Measurements from ENCODE around the gene ST3GAL3. TPM values are rescaled to one million over a fixed set of nuclear protein-coding genes. Genes with fewer than 3 reads are reported as not detected.
A peak's percentile ranks its signal among the peaks of the same experiment; 100 is the strongest.

ST3GAL3 gene
- total RNA-seq, 1 experiment from 2014 or later: 8.6 TPM

- TF ChIP-seq GABPB1 (CRISPR knock-in tag; IDR thresholded peaks at IDR 0.05): 0 out of 2 replicates have a peak, but pooled peaks have one; percentile 14
- TF ChIP-seq GTF2I (CRISPR knock-in tag; conservative IDR thresholded peaks at IDR 0.05): no peak
- no peak for TF ChIP-seq PRDM15 (CRISPR knock-in tag; IDR thresholded peaks at IDR 0.05)
- TF ChIP-seq SP1 (CRISPR knock-in tag; conservative IDR thresholded peaks at IDR 0.05): no peak
- no peak for TF ChIP-seq SOX15 (CRISPR knock-in tag; IDR thresholded peaks at IDR 0.05)
- TF ChIP-seq ZNF671 (CRISPR knock-in tag; IDR thresholded peaks at IDR 0.05): no peak
- TF ChIP-seq ATF1 (CRISPR knock-in tag; IDR thresholded peaks at IDR 0.05): no peak
- no peak for TF ChIP-seq STAT6 (CRISPR knock-in tag; conservative IDR thresholded peaks at IDR 0.05; ENCODE audit: low read depth)
- no peak for TF ChIP-seq IRF2 (CRISPR knock-in tag; IDR thresholded peaks at IDR 0.05; ENCODE audit: borderline replicate concordance, low read depth)
- TF ChIP-seq OVOL2 (CRISPR knock-in tag; IDR thresholded peaks at IDR 0.05; ENCODE audit: borderline replicate concordance): no peak
- TF ChIP-seq NFE2L1 (CRISPR knock-in tag; IDR thresholded peaks at IDR 0.05): no peak
- TF ChIP-seq ZNF532 (CRISPR knock-in tag; IDR thresholded peaks at IDR 0.05; ENCODE audit: borderline replicate concordance): no peak
- TF ChIP-seq ARID4B (CRISPR knock-in tag; IDR thresholded peaks at IDR 0.05; ENCODE audit: borderline replicate concordance): 0 out of 2 replicates have a peak, but pooled peaks have one; percentile 23
- no peak for TF ChIP-seq KAT7 (CRISPR knock-in tag; IDR thresholded peaks at IDR 0.05; ENCODE audit: borderline replicate concordance)
- TF ChIP-seq AFF4 (CRISPR knock-in tag; IDR thresholded peaks at IDR 0.05; ENCODE audit: borderline replicate concordance): no peak
- no peak for TF ChIP-seq E2F5 (CRISPR knock-in tag; IDR thresholded peaks at IDR 0.05)
- TF ChIP-seq ZBTB21 (CRISPR knock-in tag; IDR thresholded peaks at IDR 0.05; ENCODE audit: borderline replicate concordance): no peak
- no peak for TF ChIP-seq ZMAT4 (CRISPR knock-in tag; IDR thresholded peaks at IDR 0.05)
These were observed 272.4 kb downstream of the ST3GAL3 start (continued) for GRCh38 chr1:43979528-43980254.

All from WTC11 (cell line).